HG03103 (cell line): Measurements from ENCODE around the gene WNT3.
"Not testable (repeated sequence)": the region's sequence is repeated elsewhere in the genome, so short reads cannot be mapped to it uniquely, and the experiment has no call there.

Experiments used
- ATAC-seq: cut with Tn5 transposase; IDR thresholded peaks from one replicate; pipeline ENCODE4 v1.9.1; 2021; ENCODE audit warnings: low read depth; ENCODE audit not compliant: unreplicated experiment

WNT3 gene

GRCh38 chr17:46818316-46818928 lies at the start of gene WNT3:
TSS of gene WNT3 (minus strand) at chr17:46818692. CDS start at chr17:46818597, 95 bp downstream.
- no peak for ATAC-seq

- no peak for ATAC-seq
Measured at GRCh38 chr17:46866747-46867146, 48.3 kb upstream of the WNT3 start.

- ATAC-seq: no peak
Measured at GRCh38 chr17:46866325-46866724, 47.8 kb upstream of the WNT3 start.

GRCh38 chr17:46865100-46865499 lies 46.6 kb upstream of the WNT3 start:
- no peak for ATAC-seq

- ATAC-seq: no peak
Measured at GRCh38 chr17:46863383-46864121, 45.1 kb upstream of the WNT3 start.

GRCh38 chr17:46862949-46863348 lies 44.5 kb upstream of the WNT3 start:
- no peak for ATAC-seq

- ATAC-seq: no peak
Measured at GRCh38 chr17:46859996-46860395, 41.5 kb upstream of the WNT3 start.

GRCh38 chr17:46857600-46857999 lies 39.1 kb upstream of the WNT3 start:
- ATAC-seq: no peak

- no peak for ATAC-seq
Measured at GRCh38 chr17:46854948-46855347, 36.5 kb upstream of the WNT3 start.

- ATAC-seq: no peak
Measured at GRCh38 chr17:46854515-46854914, 36.0 kb upstream of the WNT3 start.

GRCh38 chr17:46853896-46854444 lies 35.5 kb upstream of the WNT3 start:
- no peak for ATAC-seq

GRCh38 chr17:46851029-46851741 lies 32.7 kb upstream of the WNT3 start, which contains the start of gene WNT9B:
TSS of gene WNT9B (plus strand) at chr17:46851583. CDS start at chr17:46851639, 56 bp downstream.
- ATAC-seq: no peak

- ATAC-seq: no peak
Measured at GRCh38 chr17:46850688-46851028, 32.2 kb upstream of the WNT3 start.

GRCh38 chr17:46848534-46848933 lies 30.0 kb upstream of the WNT3 start:
- no peak for ATAC-seq

- ATAC-seq: no peak
Measured at GRCh38 chr17:46847204-46848191, 29.0 kb upstream of the WNT3 start.

- ATAC-seq: no peak
Measured at GRCh38 chr17:46842835-46843234, 24.3 kb upstream of the WNT3 start.

GRCh38 chr17:46841561-46842379 lies 23.3 kb upstream of the WNT3 start:
- ATAC-seq: no peak

- ATAC-seq: not testable (repeated sequence)
Measured at GRCh38 chr17:46840596-46840995, 22.1 kb upstream of the WNT3 start.

- ATAC-seq: no peak
Measured at GRCh38 chr17:46839211-46839610, 20.7 kb upstream of the WNT3 start.
